ENCODE measurements around the gene ARHGAP24. TPM values are rescaled to one million over a fixed set of nuclear protein-coding genes. Genes with fewer than 3 reads are reported as not detected.

ARHGAP24 gene
- total RNA-seq, 1 donor from 2014 or later = 9.9 TPM

DNA sequence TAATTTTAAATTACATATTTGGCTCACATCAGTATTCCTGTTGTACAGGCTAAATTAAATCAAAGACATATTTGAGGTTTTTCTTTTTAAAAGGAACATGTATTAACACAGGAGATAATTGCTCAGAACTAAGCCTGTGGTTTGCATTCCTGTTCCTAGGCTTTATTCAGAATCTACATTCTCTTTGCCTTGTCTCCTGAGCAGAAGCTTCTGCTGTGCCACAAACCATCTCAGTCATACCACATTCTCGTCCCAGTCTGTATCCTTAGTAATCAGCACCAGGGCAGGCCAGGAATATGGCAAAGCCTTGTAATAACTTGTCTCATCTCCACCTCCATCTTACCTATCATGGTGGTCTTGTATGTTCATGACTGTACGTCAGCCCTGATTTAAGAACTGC lies 162.8 kb downstream of the ARHGAP24 start:
- no peak overlapping the region for H3K4me3 ChIP-seq (ENCODE audit: low read depth, low read length)
- TF ChIP-seq, protein P1, sequence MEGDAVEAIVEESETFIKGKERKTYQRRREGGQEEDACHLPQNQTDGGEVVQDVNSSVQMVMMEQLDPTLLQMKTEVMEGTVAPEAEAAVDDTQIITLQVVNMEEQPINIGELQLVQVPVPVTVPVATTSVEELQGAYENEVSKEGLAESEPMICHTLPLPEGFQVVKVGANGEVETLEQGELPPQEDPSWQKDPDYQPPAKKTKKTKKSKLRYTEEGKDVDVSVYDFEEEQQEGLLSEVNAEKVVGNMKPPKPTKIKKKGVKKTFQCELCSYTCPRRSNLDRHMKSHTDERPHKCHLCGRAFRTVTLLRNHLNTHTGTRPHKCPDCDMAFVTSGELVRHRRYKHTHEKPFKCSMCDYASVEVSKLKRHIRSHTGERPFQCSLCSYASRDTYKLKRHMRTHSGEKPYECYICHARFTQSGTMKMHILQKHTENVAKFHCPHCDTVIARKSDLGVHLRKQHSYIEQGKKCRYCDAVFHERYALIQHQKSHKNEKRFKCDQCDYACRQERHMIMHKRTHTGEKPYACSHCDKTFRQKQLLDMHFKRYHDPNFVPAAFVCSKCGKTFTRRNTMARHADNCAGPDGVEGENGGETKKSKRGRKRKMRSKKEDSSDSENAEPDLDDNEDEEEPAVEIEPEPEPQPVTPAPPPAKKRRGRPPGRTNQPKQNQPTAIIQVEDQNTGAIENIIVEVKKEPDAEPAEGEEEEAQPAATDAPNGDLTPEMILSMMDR (conservative IDR thresholded peaks at IDR 0.05; ENCODE audit: low read depth, low read length) = no peak
- no peak for DNase-seq (ENCODE audit: low read depth)

DNA sequence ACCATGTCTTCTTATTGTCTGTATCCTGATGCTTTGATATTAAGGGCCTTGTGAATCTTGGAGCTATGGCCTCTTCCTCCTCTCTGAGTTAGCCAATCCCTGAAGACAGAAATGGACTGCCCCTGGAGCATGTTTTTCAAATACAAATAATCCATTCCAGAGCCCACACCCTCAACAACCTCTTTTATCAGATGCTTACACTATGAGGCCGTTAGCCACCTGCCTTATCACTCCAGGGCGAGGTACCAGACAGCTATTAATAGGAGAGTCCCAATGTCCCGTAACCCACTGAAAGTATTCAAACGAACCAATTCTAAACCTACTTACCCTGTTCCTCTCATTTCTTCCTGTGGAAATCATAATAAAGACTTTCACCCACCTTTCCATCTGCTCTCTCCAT lies 165.0 kb downstream of the ARHGAP24 start:
- H3K4me3 ChIP-seq (ENCODE audit: low read depth, low read length) = no peak overlapping the region
- no peak for DNase-seq (ENCODE audit: low read depth)
- TF ChIP-seq, protein P1 (conservative IDR thresholded peaks at IDR 0.05; ENCODE audit: low read depth, low read length) = no peak

DNA sequence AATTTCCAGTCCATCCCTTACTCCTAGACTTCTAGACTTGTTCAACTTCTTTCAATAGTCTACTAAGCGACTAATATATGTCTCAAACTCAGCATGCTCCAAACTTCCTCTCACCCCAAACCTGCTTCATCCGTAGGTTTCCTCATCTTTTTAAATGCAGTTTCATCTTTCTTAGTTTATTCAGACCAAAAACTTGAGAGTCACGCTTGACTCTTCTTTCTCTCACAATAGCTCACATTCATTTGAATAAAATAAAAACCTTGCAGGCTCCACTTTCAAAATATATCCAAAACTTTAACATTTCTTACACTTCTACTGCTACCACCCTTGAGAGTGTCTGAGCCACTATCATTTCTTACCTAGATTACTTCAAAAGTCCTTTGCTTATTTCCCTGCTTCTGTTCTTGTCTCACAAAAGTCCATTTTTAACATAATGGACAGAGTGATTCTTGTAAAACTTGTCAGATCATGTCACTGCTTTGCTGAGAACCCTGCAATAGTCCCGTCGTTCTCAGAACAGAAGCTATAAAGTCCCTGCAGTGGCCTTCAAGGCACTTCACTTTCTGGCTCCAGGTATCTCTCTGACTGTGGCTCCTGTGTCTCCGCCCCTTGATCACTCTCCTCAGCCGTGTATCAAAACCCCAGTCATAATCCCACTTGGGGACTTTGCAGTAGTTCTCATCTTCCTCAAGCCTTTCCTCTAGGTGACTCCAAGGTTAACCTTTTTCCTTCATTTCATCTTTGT lies 167.6 kb downstream of the ARHGAP24 start:
- DNase-seq (ENCODE audit: low read depth) = no peak
- TF ChIP-seq, protein P1 (conservative IDR thresholded peaks at IDR 0.05; ENCODE audit: low read depth, low read length) = no peak
- H3K4me3 ChIP-seq (ENCODE audit: low read depth, low read length) = no peak overlapping the region

DNA sequence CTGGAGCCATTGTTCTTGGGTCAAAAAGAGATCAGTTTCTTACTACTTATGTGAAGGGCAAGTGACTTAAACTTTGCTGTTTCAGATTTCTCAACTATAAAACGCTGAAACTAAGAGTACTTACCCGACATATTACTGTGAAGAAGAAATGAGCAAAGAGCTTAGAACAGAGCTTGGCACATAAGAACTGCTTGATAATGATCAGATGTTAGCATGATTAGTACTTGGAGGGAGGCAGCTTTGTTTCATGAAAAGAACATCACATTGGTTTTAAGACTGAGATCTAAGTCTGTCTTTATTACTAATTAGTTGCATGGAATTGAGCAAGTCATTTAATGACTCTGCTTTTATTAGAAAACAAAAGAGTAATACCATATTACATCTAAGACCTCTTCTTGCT lies 169.1 kb downstream of the ARHGAP24 start:
- H3K4me3 ChIP-seq (ENCODE audit: low read depth, low read length) = no peak overlapping the region
- TF ChIP-seq, protein P1 (conservative IDR thresholded peaks at IDR 0.05; ENCODE audit: low read depth, low read length) = no peak
- no peak for DNase-seq (ENCODE audit: low read depth)

DNA sequence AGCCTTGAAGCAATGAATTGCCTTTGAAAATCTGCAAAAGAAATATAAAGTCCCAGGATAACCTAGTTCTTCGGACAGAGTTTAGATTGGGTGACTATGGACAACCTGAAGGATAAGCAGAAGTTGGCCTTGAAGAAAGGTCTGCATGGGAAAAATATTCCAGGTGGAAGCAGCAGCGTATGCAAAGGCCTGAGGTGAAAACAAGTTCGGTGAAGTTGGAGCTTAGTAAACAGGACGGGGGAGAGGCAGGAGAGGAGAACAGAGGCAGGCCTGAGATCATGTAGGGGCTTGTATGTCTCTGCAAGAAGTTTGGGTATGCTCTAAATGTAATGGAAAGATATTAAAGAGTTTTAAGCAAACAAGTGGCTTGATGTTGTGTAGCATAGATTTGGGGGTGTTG lies 176.0 kb downstream of the ARHGAP24 start:
- H3K4me3 ChIP-seq (ENCODE audit: low read depth, low read length) = no peak overlapping the region
- TF ChIP-seq, protein P1 (conservative IDR thresholded peaks at IDR 0.05; ENCODE audit: low read depth, low read length) = no peak
- no peak for DNase-seq (ENCODE audit: low read depth)

DNA sequence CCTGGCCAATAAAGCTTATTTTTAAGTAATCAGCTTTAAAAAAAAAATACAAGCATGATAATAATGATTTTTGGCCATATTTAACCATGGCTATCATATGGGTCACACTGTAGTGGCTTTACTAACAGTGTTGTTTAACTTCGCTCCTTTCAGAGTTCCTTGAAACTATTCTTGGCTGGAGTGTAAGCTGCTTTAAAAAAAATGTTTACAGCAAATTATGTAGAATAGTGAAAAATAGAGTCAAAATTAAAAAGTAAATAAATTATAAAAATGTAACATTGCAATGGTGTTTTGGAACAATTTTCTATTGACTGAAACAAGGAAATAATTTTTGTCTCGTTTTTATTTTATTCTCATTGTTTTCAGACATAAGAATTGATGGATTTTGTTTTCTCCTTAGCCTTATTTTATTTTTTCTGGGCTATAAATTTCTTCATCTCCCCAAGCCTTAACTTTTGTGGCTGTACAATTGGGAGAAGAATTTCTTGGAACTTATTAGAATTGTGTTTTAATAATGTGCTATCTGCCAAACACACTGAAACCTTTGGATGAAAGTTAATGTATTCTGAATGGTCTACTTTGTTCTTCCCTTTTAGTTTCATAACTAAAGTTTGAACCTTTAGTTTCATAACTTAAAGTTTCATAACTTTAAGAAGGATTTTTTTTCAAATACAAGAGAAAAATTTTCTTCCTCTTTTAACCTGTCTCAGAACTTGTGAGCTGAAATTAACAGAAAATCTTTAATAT lies 182.0 kb downstream of the ARHGAP24 start:
- TF ChIP-seq, protein P1 (conservative IDR thresholded peaks at IDR 0.05; ENCODE audit: low read depth, low read length) = no peak
- no peak for DNase-seq (ENCODE audit: low read depth)
- H3K4me3 ChIP-seq (ENCODE audit: low read depth, low read length) = no peak overlapping the region

Data from epithelial cell of proximal tubule (primary cell).